HG03432 (cell line): ENCODE measurements around the gene SURF6.
"Not testable (repeated sequence)": the region's sequence is repeated elsewhere in the genome, so short reads cannot be mapped to it uniquely, and the experiment has no call there.

Source experiments
- ATAC-seq: cut with Tn5 transposase; IDR thresholded peaks from one replicate; pipeline ENCODE4 v1.9.1; 2021; ENCODE audit warnings: mild to moderate bottlenecking, moderate library complexity; ENCODE audit not compliant: unreplicated experiment

Gene SURF6

GRCh38 chr9:133348718-133349573 lies 13.0 kb upstream of the SURF6 start:
- no peak for ATAC-seq

DNA sequence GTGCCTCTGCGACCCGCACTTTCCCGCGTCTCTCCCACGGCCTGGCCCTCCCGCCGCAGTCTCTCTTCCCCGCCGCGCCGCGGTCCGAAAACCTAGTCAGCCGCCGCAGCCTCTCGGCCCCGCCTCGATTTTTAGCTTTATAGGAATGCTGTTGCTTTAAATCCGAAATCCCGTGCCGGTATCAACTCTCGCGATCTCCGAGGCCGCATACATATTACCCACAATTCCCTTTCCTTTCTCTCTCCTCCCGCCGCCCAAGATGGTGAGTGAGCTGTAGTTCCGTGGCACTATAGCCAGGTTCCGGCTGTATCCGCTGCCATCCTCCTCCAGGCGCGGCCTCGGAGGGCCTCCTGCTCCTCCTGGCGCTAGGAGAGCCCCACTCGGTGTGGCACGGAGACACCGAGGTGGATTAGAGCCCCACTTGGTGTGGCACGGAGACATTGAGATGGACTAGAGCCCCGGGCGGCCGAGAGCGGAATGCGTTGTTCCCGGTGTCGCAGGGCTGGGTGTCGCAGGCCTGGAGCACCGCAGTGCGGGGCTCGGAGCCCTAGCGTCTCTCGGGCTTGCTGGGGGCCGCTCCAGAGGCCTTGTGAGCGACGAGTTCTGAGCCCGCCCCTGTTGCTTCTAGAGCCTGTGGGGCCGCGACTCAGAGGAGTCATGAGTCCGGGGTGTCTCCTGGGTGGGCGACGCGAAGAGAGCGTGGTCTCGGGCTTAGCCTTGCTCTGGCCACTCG lies 12.2 kb upstream of the SURF6 start, which contains the start of the genes MED22 and RPL7A:
TSS of gene MED22 (minus strand) at position 147 of the 733 bp plus-strand sequence. CDS start 1,469 bp downstream, outside the sequence.
TSS of gene RPL7A (plus strand) at position 234 of the 733 bp plus-strand sequence. CDS start at position 260, 26 bp downstream.
- peak; percentile 70 for ATAC-seq

- peak; percentile 35 for ATAC-seq
Observed at GRCh38 chr9:133347515-133347984, 11.6 kb upstream of the SURF6 start.

GRCh38 chr9:133346021-133346785 lies 10.2 kb upstream of the SURF6 start:
- ATAC-seq = no peak

DNA sequence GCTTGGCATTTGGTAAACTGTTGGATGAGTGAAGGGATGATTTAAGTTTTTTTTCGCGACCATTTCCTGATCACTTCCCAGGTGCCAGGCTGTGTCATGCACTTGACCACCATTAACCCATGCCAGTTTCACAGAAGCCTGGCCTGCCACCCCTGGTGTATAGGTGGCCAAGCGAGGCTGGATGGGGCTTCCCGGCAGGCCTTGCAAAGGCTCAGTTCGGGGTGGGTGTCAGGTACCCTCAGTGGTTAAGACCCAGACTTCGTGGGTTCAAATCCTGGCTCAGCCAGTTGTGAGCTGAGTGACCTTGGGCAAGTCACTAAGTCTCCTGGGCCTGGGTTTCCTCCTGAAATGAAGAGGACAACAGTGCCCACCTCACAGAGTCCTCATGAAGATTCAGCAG lies 9.6 kb upstream of the SURF6 start:
- ATAC-seq = no peak

- no peak for ATAC-seq
Observed at GRCh38 chr9:133344979-133345378, 9.0 kb upstream of the SURF6 start.

GRCh38 chr9:133344071-133344470 lies 8.1 kb upstream of the SURF6 start:
- no peak for ATAC-seq

GRCh38 chr9:133342570-133342969 lies 6.6 kb upstream of the SURF6 start:
- no peak for ATAC-seq

- no peak for ATAC-seq
Observed at GRCh38 chr9:133342069-133342406, 6.0 kb upstream of the SURF6 start.

DNA sequence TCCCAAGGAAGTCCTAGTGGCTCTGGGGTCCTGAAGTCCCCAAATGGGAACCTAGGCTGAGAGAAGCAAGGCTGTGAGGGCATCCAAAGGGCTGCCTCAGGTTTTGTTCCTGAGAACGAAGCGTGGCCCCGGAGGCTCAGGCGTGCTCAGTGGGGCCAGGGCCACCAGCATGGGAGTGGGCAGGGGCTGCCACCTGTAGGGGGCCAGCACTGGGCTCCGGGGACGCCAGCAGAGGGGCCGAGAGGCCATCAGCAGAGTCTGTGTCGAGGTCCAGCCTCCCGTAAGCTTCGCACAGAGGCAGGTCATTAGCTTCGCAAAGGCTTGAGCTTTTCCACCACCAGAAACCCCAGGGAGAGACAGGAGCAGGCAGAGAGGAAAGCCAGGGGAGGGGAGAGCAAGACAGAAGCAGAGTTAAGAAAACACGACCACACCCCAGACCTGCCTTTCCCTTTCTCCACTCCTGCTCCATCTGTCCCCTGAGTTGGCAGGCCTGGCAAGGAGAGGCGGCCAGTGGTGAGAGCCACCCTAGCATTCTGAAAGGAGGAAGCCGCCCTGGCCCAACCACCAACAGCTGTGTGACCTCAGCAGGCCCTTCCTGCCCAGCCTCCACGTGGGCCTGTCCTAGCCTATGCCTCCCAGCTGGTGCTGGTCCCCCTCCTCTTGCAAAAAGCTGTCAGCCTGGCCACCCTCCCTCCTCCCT lies 5.5 kb upstream of the SURF6 start:
- no peak for ATAC-seq

- no peak for ATAC-seq
Observed at GRCh38 chr9:133340916-133341315, 4.9 kb upstream of the SURF6 start.

DNA sequence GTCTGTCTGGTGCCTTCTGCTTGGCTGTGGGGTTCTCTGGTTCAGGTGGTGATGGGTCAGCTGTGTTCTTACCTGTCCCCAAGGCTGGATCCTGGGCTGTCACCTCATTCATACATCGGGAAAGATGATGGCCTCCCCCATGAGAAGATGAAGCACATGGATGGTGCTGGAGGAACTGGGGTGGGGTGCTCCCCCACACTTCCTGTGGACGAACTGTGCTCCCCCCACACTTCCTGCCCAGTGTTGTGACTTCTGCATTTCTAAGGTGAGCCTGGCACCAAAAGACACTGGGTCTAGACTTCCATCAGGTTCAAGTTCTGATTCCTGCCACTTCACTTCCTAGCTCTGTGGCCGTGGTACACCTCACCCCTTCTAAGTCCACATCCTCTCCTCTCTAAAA lies 4.3 kb upstream of the SURF6 start:
- no peak for ATAC-seq

DNA sequence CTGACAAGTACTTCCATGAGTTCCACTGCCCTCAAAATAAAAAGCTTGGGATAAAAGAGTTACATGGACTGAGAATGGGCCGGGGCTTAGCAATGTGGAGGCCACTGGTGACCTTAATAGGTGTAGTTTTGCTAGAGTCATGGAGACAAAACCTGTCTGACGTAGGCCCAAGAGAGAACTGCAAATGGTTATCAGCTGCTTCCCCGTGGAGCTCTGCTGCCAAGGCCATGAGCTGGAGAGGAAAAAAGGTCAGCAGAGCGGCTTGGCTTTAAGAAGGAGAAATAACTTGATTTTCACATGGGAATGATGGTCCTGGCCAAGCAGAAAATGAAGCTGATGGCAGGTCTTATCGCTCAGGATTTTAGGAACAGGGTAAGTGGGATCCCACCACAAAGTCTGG lies 3.7 kb upstream of the SURF6 start:
- ATAC-seq = no peak

- not testable (repeated sequence) for ATAC-seq
Observed at GRCh38 chr9:133334888-133335287, 1.1 kb downstream of the SURF6 start.

GRCh38 chr9:133334161-133334560 lies 1.8 kb downstream of the SURF6 start:
- no peak for ATAC-seq

DNA sequence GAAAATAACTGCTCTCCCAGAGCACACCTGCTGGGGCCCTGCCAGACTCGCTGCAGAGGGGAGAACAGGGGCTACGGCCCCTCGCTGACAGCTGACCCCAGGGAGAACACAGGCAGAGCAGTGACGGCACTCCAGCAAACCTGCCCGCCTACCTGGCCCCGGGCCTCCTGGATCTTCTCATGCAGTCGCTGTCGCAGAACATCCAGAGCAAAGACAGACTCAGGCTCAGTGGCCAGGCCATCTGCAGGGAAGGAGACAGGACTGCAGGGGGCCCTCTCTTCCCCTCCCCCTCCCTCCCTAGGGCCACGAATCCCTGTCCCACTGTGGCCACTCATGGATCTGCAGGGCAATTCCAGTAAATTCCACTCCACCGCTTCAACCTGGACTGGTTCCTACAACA lies 2.4 kb downstream of the SURF6 start:
- no peak for ATAC-seq

DNA sequence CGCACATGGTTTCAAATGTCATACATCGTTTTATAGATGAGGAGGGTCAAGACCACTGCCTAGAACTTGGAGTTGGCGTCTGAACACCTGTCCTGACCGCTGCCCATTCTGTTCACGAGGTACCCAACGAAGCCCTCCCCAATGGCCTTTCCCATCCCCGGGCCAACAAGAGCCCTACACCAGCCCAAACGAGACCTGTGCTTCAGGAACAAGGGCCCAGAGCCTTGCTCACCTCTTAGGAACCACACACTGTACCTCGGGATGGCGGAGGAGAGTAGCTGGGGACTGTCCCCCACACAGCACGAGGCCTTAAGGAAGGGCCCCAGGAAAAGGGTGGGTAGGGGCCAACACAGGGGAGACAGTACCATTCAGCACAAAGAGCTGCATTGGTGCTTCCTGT lies 3.0 kb downstream of the SURF6 start:
- ATAC-seq = no peak

DNA sequence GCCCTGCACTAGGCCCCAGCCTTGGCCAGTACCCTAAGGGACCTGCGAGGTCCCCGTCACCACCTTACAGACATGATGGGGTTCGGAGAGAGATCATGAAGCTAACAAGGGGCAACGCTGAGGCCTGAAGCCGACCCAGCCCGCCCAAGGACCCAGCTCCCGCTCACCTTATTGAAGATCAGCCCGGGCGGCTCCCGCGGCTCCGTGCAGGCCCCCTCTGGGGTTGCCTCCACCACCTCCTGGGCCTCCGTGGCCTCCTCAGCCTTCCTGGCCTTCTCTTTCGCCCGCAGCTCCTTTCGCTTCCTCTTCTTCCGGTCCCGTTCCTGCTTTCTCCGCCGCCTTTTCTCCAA lies 3.6 kb downstream of the SURF6 start:
- no peak for ATAC-seq

DNA sequence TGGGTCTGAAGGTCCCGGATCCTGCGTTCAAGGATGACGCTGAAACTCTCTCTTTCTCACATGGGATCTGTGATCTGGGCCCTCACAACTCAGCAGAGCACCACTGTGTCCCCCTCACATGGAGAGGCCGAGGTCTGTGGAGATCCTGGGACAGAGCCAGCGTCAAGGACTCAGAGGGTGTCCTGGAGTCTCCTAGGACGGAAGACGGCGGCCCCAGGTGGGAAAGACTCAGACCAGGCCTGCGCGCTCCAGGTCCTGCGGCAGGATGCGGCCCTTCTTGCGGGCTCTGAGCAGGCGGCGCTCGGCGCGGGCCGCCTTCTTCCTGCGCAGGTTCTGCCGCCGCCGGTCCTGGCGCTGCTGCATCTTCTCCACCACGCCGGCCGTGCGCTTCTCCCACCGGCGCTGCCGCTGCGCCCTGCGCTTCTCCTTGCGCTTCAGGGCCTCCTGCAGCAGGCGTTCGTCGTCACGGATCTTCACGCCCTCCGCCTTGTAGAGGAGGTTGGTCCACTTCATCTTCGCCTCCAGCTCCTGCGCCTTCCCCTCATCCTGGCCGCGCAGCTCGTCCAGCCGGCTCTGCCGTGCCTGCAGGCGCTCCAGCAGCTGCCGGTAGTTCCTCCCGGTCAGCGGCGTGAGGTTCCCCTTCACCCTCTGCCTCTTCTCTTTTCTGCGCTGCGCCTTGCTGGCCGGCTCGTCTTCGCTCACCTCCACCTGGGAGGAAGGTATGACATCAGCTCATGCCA lies 4.2 kb downstream of the SURF6 start:
- no peak for ATAC-seq

- ATAC-seq = no peak
Observed at GRCh38 chr9:133331221-133331620, 4.8 kb downstream of the SURF6 start.
